ENCODE results near the gene MARCHF7.
"Not testable (repeated sequence)": the region's sequence is repeated elsewhere in the genome, so short reads cannot be mapped to it uniquely, and the experiment has no call there.

- not testable (repeated sequence) for TF ChIP-seq POLR2AphosphoS5 (IDR thresholded peaks at IDR 0.05; ENCODE audit: low read depth, low read length); POLR2A (IDR thresholded peaks at IDR 0.05; ENCODE audit: low read depth, low read length); TAF1 (IDR thresholded peaks at IDR 0.05; ENCODE audit: borderline replicate concordance, low read depth, low read length)
These were observed 4.1 kb downstream of the MARCHF7 start for GRCh38 chr2:159716409-159716808.
